K562 (cell line): Measurements from ENCODE around the gene MINK1. TPM values are rescaled to one million over a fixed set of nuclear protein-coding genes. Genes with fewer than 3 reads are reported as not detected.
A peak's percentile ranks its signal among the peaks of the same experiment; 100 is the strongest.

ENCODE experiments used
- FOXO4 ChIP-seq: fragments of 450-650 bp; formaldehyde crosslinking; IDR thresholded peaks from 2 replicates; pipeline ENCODE4 v1.4.0; 2020; ENCODE audit warnings: mild to moderate bottlenecking, moderate library complexity
- HMBOX1 ChIP-seq: sonication (generic); IDR thresholded peaks from 2 replicates; pipeline ENCODE4 v1.6.1; 2016
- JUNB ChIP-seq: fragments of 450-650 bp; formaldehyde crosslinking; conservative IDR thresholded peaks from 2 replicates; pipeline ENCODE4 v1.4.0; 2020; ENCODE audit warnings: mild to moderate bottlenecking
- MTA1 ChIP-seq: fragments of 450-650 bp; IDR thresholded peaks from 2 replicates; pipeline ENCODE4 v1.6.1; 2017; ENCODE audit warnings: borderline replicate concordance
- NCOA4 ChIP-seq: fragments of 450-650 bp; IDR thresholded peaks from 2 replicates; pipeline ENCODE4 v1.6.1; 2018; ENCODE audit warnings: mild to moderate bottlenecking; ENCODE audit not compliant: partially characterized antibody
- PYGO2 ChIP-seq: fragments of 450-650 bp; IDR thresholded peaks from 2 replicates; pipeline ENCODE4 v1.6.1; 2016; ENCODE audit warnings: mild to moderate bottlenecking, missing genetic modification characterization, moderate library complexity, missing compliant biosample characterization
- RREB1 ChIP-seq: fragments of 250-450 bp; sonication (Bioruptor Pico); IDR thresholded peaks from 2 replicates; pipeline ENCODE4 v1.4.0; 2020
- SMARCE1 ChIP-seq: fragments of 450-650 bp; IDR thresholded peaks from 2 replicates; pipeline ENCODE4 v1.7.1; 2016; ENCODE audit warnings: mild to moderate bottlenecking
- TAF1 ChIP-seq: IDR thresholded peaks from 2 replicates; pipeline ENCODE4 v1.6.1; 2011; ENCODE audit warnings: mild to moderate bottlenecking, low read length, moderate library complexity; ENCODE audit not compliant: insufficient read depth, control insufficient read depth, severe bottlenecking; ENCODE audit errors: extremely low read depth
- TAF7 ChIP-seq: fragments of 450-650 bp; IDR thresholded peaks from 2 replicates; pipeline ENCODE4 v1.6.1; 2016; ENCODE audit warnings: missing genetic modification characterization, missing compliant biosample characterization
- ZBTB33 ChIP-seq: sonication (generic); formaldehyde crosslinking; IDR thresholded peaks from 2 replicates; pipeline ENCODE4 v1.8.1; 2023; ENCODE audit warnings: mild to moderate bottlenecking, missing genetic modification reagents
- ZNF253 ChIP-seq: fragments of 250-450 bp; sonication (Bioruptor Pico); conservative IDR thresholded peaks from 2 replicates; pipeline ENCODE4 v1.6.1; 2021; ENCODE audit warnings: mild to moderate bottlenecking
- ZNF518B ChIP-seq: fragments of 250-450 bp; sonication (Bioruptor Pico); IDR thresholded peaks from 2 replicates; pipeline ENCODE4 v1.5.0; 2021; ENCODE audit warnings: mild to moderate bottlenecking, moderate library complexity
- polyA plus RNA-seq, 8 experiments: library from polyadenylated mRNA; depleted of rRNA in 4 of 8; stranded (reverse) in 5 of 8; unstranded in 3 of 8; fragments of >200 nt; fragmentation: Nextera tagmentation in 2 of 8; fragmentation: Illumina TruSeq in 1 of 8; extraction: Ambion mirVana in 2 of 8; extraction: Trizol in 1 of 8; gene quantifications; 2 replicates each; pipeline versions ENCODE4 v1.2.1 to v1.2.3, GENCODE V29; 2011 to 2014; ENCODE audit warnings: inconsistent platforms in 1 of 8, missing spikeins in 1 of 8
- total RNA-seq, 7 experiments: library from RNA; depleted of rRNA in 6 of 7; stranded (reverse); fragments of >200 nt in 6 of 7; fragmentation: Illumina TruSeq in 2 of 7; extraction: Trizol in 2 of 7; gene quantifications; 2 replicates each; pipeline versions ENCODE4 v1.2.1 to v1.2.3, GENCODE V29; 2011 to 2021; ENCODE audit warnings: low replicate concordance in 1 of 7

The MINK1 gene
- total and polyA plus RNA-seq, 9 of the 15 experiments (the other 6 are each of a cell fraction or from before 2014, with no cell fraction given): 0.11 to 54.2 (median 14.9) TPM

GRCh38 chr17:4939796-4940554, 106.8 kb downstream of the MINK1 start, which contains the start of the genes RNF167 and SLC25A11 (continued):
- peak; percentile 85 for TF ChIP-seq TAF1
- TF ChIP-seq ZBTB33 (CRISPR knock-in tag): no peak
- TF ChIP-seq ZNF253 (CRISPR knock-in tag): no peak
- 0 out of 2 replicates have a peak, but pooled peaks have one; percentile 20 for TF ChIP-seq RREB1 (CRISPR knock-in tag)
- TF ChIP-seq FOXO4 (CRISPR knock-in tag): no peak
- no peak for TF ChIP-seq PYGO2 (tag)
- no peak for TF ChIP-seq SMARCE1
- peak; percentile 57; the same call in 1 of the 2 replicates for TF ChIP-seq HMBOX1
- TF ChIP-seq TAF7 (tag): no peak
- no peak for TF ChIP-seq MTA1
- no peak for TF ChIP-seq NCOA4
- no peak for TF ChIP-seq JUNB (CRISPR knock-in tag)
- no peak for TF ChIP-seq ZNF518B (CRISPR knock-in tag)
